Heart right ventricle (tissue), 16 donors: ENCODE measurements around the gene DIAPH3. TPM values are rescaled to one million over a fixed set of nuclear protein-coding genes. Genes with fewer than 3 reads are reported as not detected.

Experiments used
- ATAC-seq, 8 donors: fragments of 200-7000 bp; cut with Tn5 transposase; one replicate each; pipeline ENCODE4 v1.9.1; 2020; ENCODE audit warnings: mild to moderate bottlenecking in 8 of 8, moderate library complexity in 8 of 8, moderate number of reproducible peaks in 1 of 8
- DNase-seq, 2 donors: peaks; one replicate each; pipeline ENCODE4 v3.0.0-alpha.2; 2020
- H3K27ac ChIP-seq, 10 donors: fragments of 200-600 bp; sonication (generic) in 2 of 10; one replicate each; pipeline versions ENCODE4 v1.5.0 to v1.8.0; 2020 to 2022; ENCODE audit warnings: mild to moderate bottlenecking in 3 of 10
- H3K27me3 ChIP-seq, 7 donors: fragments of 200-600 bp; one replicate each; pipeline ENCODE4 v1.8.0; 2021 to 2022; ENCODE audit warnings: mild to moderate bottlenecking in 2 of 7
- H3K36me3 ChIP-seq, 9 donors: fragments of 200-600 bp; sonication (generic) in 1 of 9; one replicate each; pipeline versions ENCODE4 v1.5.0 to v1.8.0; 2020 to 2022; ENCODE audit warnings: mild to moderate bottlenecking in 2 of 9
- H3K4me1 ChIP-seq, 9 donors: fragments of 200-600 bp; sonication (generic) in 1 of 9; one replicate each; pipeline versions ENCODE4 v1.5.0 to v1.8.0; 2020 to 2022; ENCODE audit warnings: mild to moderate bottlenecking in 4 of 9
- H3K4me3 ChIP-seq, 10 donors: fragments of 200-600 bp; sonication (generic) in 2 of 10; one replicate each; pipeline versions ENCODE4 v1.5.0 to v1.8.0; 2020 to 2022; ENCODE audit warnings: mild to moderate bottlenecking in 7 of 10, moderate library complexity in 2 of 10
- H3K9me3 ChIP-seq, 11 donors: fragments of 200-600 bp in 10 of 11; sonication (generic) in 2 of 11; one replicate each; pipeline versions ENCODE4 v1.5.0 to v1.8.0; 2013 to 2022; ENCODE audit warnings: mild to moderate bottlenecking in 2 of 11, control low read depth in 1 of 11, moderate library complexity in 1 of 11
- CTCF ChIP-seq, 9 donors: fragments of 200-600 bp; sonication (generic) in 2 of 9; IDR thresholded peaks; one replicate each; pipeline versions ENCODE4 v1.5.0 to v1.8.0; 2021 to 2022; ENCODE audit warnings: antibody characterized with exemption in 9 of 9, mild to moderate bottlenecking in 5 of 9, moderate library complexity in 1 of 9
- WGBS, 2 donors: extraction: QIAGEN DNeasy Blood & Tissue Kit; methylation state at CpG; one replicate each; pipeline ENCODE4 v1.1.7; 2013; ENCODE audit warnings: inconsistent platforms in 1 of 2; 5-methylcytosine and 5-hydroxymethylcytosine counted together
- intact Hi-C, 10 donors: fragments of 100-400 bp; cut with DNase I; formaldehyde crosslinking; loops; one replicate each; pipeline versions ENCODE4 v1.11.1 to v1.14.2; 2022
- polyA plus RNA-seq, 2 donors: library from polyadenylated mRNA; stranded (reverse); fragments of 200-250 nt; gene quantifications; one replicate each; pipeline ENCODE4 v1.2.3, GENCODE V29; 2013
- total RNA-seq, 10 donors: library from RNA; stranded (reverse); fragmentation: NEBNext Ultra II Directional in 3 of 10; extraction: Animal tissue kit (Norgen Biotek cat#: 25700) in 3 of 10; gene quantifications; one replicate each; pipeline versions ENCODE4 v1.2.1 to v1.2.4, GENCODE V29; 2021 to 2023
- donor health status: Arrhythmogenic right ventricular cardiomyopathy.
- donor health status: ischemic (EF 13 %, LVEDD 7.1; RV severe dilation, severe dysfunction).
- donor health status: healthy with polysubstance abuse.
- donor health status: DM: no; HTN: yes; CAD: no.
- donor health status: DM: no; HTN: no; CAD: no.
- donor health status: ischemic (EF 25% LVEDD 6.9; RV normal size, moderate dysfunction).
- donor health status: ischemic (EF 25% LVEDD 5.7; RV mildly dilated, moderate dysfunction).
- donor health status: healthy.
- donor health status: DM: yes; HTN: yes; CAD: no.
- donor health status: Ischemic cardiomyopathy.
- donor health status: ischemic (EF 35%, LVEDD 5.7; RV mildly dilated, moderate dysfunction).
- donor health status: nonischemic (EF 11% LVEDD 7.7; RV severe dilation, severe dysfunction).
- donor health status: DM: yes; HTN: yes; CAD: no.
- donor health status: PGD.
- donor health status: ischemic (EF 29% LVEDD 5.4; RV normal size, mild dysfunction).
- donor health status: nonischemic (EF 23%, LVEDD 6.1; RV moderate dilation, normal function).

DIAPH3 gene
- total and polyA plus RNA-seq, 12 donors: 0.04 to 2.2 (median 0.19) TPM

GRCh38 chr13:59856281-59856810 lies 307.4 kb downstream of the DIAPH3 start:
- ATAC-seq: no peak
- no peak for TF ChIP-seq CTCF (IDR thresholded peaks at IDR 0.05)
- no peaks in the 10 kb centered on the region for H3K4me1 ChIP-seq
- H3K36me3 ChIP-seq: no peaks in the 10 kb centered on the region
- intact Hi-C loops: no loop called here
- H3K9me3 ChIP-seq: no peaks in the 10 kb centered on the region
- H3K27me3 ChIP-seq: no peaks in the 10 kb centered on the region
- no peak overlapping the region for H3K4me3 ChIP-seq
- DNase-seq: no peak
- H3K27ac ChIP-seq: no peak overlapping the region

GRCh38 chr13:59846845-59847620 lies 316.7 kb downstream of the DIAPH3 start:
- DNase-seq: no peak
- 79 to 98% methylated on average over 2 of the region's 2 CpGs for WGBS, 2 donors
- H3K4me1 ChIP-seq: no peaks in the 10 kb centered on the region
- no peak overlapping the region for H3K27ac ChIP-seq
- H3K36me3 ChIP-seq: no peaks in the 10 kb centered on the region
- intact Hi-C loops: no loop called here
- no peaks in the 10 kb centered on the region for H3K27me3 ChIP-seq
- H3K4me3 ChIP-seq: no peak overlapping the region
- TF ChIP-seq CTCF (IDR thresholded peaks at IDR 0.05): no peak
- no peak for ATAC-seq
- H3K9me3 ChIP-seq: no peaks in the 10 kb centered on the region

GRCh38 chr13:59843040-59843439 lies 320.7 kb downstream of the DIAPH3 start:
- no peaks in the 10 kb centered on the region for H3K27me3 ChIP-seq
- H3K27ac ChIP-seq: no peak overlapping the region
- no peaks in the 10 kb centered on the region for H3K9me3 ChIP-seq
- intact Hi-C loops: no loop called here
- DNase-seq (no peak), ATAC-seq (no peak)
- WGBS, 2 donors: 86 to 93% methylated on average over 3 of the region's 3 CpGs
- H3K4me1 ChIP-seq: no peaks in the 10 kb centered on the region
- H3K4me3 ChIP-seq: no peak overlapping the region
- H3K36me3 ChIP-seq: no peaks in the 10 kb centered on the region
- TF ChIP-seq CTCF (IDR thresholded peaks at IDR 0.05): no peak

GRCh38 chr13:59842507-59842906 lies 321.2 kb downstream of the DIAPH3 start:
- H3K9me3 ChIP-seq: no peaks in the 10 kb centered on the region
- intact Hi-C loops: no loop called here
- no peaks in the 10 kb centered on the region for H3K4me1 ChIP-seq
- no peak for TF ChIP-seq CTCF (IDR thresholded peaks at IDR 0.05)
- DNase-seq: no peak
- 97 to 98% methylated on average over 4 of the region's 4 CpGs for WGBS, 2 donors
- no peak overlapping the region for H3K27ac ChIP-seq
- no peaks in the 10 kb centered on the region for H3K36me3 ChIP-seq
- H3K4me3 ChIP-seq: no peak overlapping the region
- H3K27me3 ChIP-seq: no peaks in the 10 kb centered on the region
- ATAC-seq: no peak
